ENCODE measurements around the gene OTUB2.
A peak's percentile ranks its signal among the peaks of the same experiment; 100 is the strongest.

OTUB2 gene

DNA sequence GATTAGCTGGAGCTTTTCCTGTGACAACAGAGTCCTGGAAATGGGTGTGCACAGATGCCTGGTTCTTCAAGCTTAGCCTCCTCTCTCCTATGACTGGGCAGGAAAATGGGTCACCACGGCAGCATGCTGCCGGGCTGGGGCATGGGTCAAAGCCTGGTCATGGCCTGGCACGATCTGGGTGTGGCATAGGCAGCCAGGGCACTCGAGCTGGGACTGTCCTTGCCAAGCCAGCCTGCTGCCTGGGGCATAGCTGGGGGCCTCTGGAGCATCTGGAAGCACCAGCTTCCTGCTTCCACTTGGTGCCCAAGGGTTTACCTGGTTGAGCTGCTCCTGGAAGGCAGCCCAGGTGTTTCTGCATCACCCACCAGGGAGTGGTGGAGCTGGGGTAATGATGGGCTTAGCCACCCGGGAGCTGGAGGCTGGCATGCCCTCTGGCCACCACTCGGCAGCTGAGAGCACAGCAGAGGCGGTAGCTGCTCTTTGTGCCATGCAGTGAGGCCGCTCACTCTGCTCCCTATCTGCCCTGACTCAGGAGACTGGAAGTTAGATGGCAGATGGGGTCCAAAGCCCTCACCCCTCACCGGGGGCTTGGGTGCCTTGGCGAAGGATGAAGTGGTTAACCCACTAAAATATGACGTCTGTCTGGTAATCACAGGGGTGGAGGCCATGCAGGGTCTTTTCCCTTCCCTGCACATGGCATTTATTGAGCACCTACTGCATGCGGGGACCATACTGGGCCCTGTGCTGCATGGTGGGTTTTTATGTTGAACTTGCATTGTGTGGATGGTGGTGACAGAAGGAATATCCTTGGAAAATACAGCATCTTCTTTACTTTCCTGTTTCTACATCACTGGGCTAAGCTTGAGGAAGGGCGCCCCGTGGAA is 1.7 kb downstream of the OTUB2 start:
- TF ChIP-seq, protein P1, sequence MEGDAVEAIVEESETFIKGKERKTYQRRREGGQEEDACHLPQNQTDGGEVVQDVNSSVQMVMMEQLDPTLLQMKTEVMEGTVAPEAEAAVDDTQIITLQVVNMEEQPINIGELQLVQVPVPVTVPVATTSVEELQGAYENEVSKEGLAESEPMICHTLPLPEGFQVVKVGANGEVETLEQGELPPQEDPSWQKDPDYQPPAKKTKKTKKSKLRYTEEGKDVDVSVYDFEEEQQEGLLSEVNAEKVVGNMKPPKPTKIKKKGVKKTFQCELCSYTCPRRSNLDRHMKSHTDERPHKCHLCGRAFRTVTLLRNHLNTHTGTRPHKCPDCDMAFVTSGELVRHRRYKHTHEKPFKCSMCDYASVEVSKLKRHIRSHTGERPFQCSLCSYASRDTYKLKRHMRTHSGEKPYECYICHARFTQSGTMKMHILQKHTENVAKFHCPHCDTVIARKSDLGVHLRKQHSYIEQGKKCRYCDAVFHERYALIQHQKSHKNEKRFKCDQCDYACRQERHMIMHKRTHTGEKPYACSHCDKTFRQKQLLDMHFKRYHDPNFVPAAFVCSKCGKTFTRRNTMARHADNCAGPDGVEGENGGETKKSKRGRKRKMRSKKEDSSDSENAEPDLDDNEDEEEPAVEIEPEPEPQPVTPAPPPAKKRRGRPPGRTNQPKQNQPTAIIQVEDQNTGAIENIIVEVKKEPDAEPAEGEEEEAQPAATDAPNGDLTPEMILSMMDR (IDR thresholded peaks at IDR 0.05; ENCODE audit: extremely low read depth, missing control alignments): no peak

DNA sequence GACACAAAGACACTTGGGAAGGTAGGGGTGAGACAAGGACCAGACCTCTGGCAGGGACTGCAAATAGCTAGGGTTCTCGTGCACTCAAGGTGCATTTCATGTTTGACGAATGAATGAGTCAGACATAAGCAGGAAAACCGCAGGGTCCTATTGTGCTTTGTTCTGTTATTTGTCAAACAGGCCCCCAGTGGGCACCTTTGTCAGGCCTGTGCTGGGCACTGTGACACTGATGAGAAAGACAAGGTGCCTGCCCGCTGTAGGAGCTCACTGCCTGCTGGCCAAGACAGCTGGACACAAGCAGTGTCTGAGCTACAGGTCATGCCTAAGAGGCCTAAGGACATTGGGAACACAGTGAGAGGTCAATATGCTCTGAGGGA is 2.3 kb downstream of the OTUB2 start:
- TF ChIP-seq, protein P1 (IDR thresholded peaks at IDR 0.05; ENCODE audit: extremely low read depth, missing control alignments): no peak
- DNase-seq (ENCODE audit: low spot score): peak; percentile 51

More for the DNA sequence above, 1.7 kb downstream of the OTUB2 start:
- DNase-seq (ENCODE audit: low spot score): no peak

DNA sequence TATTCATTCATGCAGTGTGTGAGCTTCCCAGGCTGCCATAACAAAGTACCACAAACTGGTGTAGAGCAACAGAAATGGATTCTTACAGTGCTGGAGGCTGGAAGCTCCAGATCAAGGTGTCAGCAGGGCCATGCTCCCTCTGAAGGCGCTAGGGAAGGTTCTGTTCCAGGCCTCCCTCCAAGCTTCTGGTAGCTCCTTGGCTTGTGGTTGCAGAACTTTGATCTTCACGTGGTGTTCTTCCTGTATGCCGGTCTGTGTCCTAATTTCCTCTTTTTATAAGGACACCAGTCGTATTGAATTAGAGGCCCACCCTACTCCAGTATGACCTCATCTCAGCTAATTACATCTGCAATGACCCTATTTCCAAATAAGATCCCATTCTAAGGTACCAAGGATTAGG is 3.1 kb downstream of the OTUB2 start:
- no peak for DNase-seq (ENCODE audit: low spot score)
- TF ChIP-seq, protein P1 (IDR thresholded peaks at IDR 0.05; ENCODE audit: extremely low read depth, missing control alignments): no peak

DNA sequence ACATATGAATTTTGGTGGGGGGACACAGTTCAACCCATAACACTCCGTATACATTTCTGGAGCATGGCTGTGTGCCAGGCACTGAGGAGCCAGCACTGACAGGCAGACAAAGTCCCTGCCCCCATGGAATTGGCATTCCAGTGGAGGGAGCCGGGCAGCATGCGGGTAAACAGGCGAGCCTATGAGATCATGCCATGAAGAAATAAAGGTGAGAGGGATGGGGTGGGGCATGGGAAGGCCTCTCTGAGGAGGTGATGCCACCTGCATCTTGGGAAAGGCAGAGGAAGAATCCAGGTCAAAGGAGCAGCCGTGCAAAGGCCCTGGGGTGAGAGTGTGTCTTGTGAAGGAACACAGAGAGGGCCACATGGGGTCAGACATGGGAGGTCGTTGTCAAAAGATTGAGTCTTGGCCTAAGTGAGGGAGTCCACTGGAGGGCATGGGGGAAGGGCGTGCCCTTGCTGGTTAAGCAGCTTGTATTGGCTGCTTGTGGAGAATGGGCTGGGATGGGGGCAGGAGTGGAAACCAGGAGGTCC is 3.6 kb downstream of the OTUB2 start:
- TF ChIP-seq, protein P1 (IDR thresholded peaks at IDR 0.05; ENCODE audit: extremely low read depth, missing control alignments): no peak
- no peak for DNase-seq (ENCODE audit: low spot score)

DNA sequence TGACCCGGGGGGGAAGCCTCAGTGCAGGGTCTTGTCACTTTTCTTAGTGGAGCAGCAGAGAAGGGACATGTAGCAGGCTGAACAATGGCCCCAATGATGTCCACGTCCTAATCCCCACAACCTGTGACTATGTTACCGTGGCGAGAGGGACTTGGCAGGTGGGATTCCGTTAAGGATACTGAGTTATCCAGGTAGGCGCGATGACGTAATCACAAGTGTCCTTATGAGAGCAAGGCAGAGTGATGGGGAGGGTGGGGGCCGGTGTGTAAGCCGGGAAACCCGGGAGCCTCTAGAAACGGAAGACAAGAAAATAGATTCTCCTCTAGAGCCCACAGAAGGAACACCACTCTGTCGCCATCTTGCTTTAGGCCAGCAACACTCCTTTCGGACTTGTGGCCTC is 4.4 kb downstream of the OTUB2 start:
- TF ChIP-seq, protein P1 (IDR thresholded peaks at IDR 0.05; ENCODE audit: extremely low read depth, missing control alignments): no peak

DNA sequence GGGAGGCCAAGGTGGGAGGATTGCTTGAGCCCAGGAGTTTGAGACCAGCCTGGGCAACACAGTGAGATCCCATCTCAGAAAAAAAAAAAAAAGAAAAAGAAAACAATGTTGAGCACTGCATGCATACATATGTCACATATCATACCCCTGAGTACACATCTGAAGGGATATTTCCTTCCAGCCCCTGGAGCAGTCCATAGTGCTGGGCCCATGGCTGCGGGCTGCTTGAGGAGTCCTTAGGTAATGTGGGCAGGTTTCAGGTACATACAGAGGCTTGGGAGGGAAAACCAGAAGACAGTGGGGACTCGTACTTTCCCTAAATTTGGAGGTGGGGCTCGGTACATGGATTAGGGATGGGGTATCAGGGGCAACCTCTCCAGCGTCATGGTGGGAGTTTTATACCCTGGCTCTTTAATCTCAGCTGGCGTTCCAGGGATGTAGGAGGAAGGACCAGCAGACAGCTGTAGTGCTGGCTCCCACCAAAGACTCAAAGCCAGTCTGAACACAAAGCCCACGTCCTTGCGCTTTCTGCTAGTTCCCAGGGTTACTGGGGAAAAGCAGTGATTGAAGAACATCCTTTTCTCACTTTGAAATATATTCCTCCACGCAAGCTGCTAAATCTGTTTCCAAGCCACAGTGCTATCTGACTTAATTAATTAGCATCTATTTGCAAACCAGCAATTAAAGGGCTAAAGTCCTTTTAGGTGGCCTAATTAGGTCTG is 5.2 kb downstream of the OTUB2 start:
- no peak for DNase-seq (ENCODE audit: low spot score)
- TF ChIP-seq, protein P1 (IDR thresholded peaks at IDR 0.05; ENCODE audit: extremely low read depth, missing control alignments): no peak

More for the DNA sequence above, 4.4 kb downstream of the OTUB2 start:
- no peak for DNase-seq (ENCODE audit: low spot score)

DNA sequence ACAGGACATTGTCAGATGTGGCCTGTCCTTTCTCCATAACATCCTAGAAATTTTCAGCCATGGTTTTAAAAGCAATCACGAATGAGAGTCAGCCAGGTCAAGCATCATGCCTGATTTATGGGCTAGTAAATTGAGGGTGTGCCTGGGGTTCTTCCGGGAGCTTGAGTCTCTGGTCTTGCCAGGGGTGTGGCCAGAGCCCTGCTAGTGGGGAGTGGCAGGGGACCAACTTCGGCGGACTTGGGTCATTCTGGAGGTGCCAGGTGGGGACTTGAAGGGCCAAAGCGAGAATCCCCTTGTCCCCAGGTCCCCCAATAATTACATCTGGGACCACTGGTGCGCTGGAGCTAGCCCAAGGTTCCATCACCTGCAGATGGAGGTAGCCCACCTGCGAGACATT is 5.7 kb downstream of the OTUB2 start:
- TF ChIP-seq, protein P1 (IDR thresholded peaks at IDR 0.05; ENCODE audit: extremely low read depth, missing control alignments): no peak
- no peak for DNase-seq (ENCODE audit: low spot score)
